CD4-positive, alpha-beta T cell (primary cell): ENCODE measurements around the gene ZNF697. TPM values are rescaled to one million over a fixed set of nuclear protein-coding genes. Genes with fewer than 3 reads are reported as not detected.

ENCODE experiments used
- ATAC-seq: fragments of 200-7000 bp; cut with Tn5 transposase; one replicate; pipeline ENCODE4 v1.10.0; 2022; ENCODE audit warnings: mild to moderate bottlenecking; ENCODE audit not compliant: poor library complexity
- CTCF ChIA-PET: fragments of 350-600 bp; sonication (Branson Sonifier 250); formaldehyde crosslinking; loops from one replicate; lab custom pipeline; 2021; ENCODE audit warnings: antibody characterized with exemption, inconsistent platforms; lab: Charles Lee
- POLR2A ChIA-PET: fragments of 350-600 bp; sonication (Branson Sonifier 250); formaldehyde crosslinking; loops from one replicate; lab custom pipeline; 2021; ENCODE audit warnings: antibody characterized with exemption, inconsistent platforms; lab: Charles Lee
- DNase-seq, 14 experiments: peaks; one replicate each; pipeline ENCODE4 v3.0.0-alpha.2; 2013 to 2020; ENCODE audit warnings: mixed read lengths in 2 of 14
- H3K27ac ChIP-seq, 2 donors: one replicate each; pipeline versions ENCODE4 v1.5.1 to v1.7.0; 2013; ENCODE audit warnings: low read length in 2 of 2, low read depth in 1 of 2, mild to moderate bottlenecking in 1 of 2
- H3K27me3 ChIP-seq, 2 experiments: 1 replicate in 1 of 2; 2 replicates in 1 of 2; pipeline versions ENCODE4 v1.6.1 to v1.7.0; 2013; ENCODE audit warnings: low read length in 2 of 2, control low read depth in 1 of 2, mild to moderate bottlenecking in 1 of 2, moderate library complexity in 1 of 2; ENCODE audit not compliant: insufficient read depth in 2 of 2, control insufficient read depth in 1 of 2
- H3K36me3 ChIP-seq: one replicate; pipeline ENCODE4 v1.6.1; 2013; ENCODE audit warnings: low read length, control low read depth; ENCODE audit not compliant: insufficient read depth
- H3K4me1 ChIP-seq: one replicate; pipeline ENCODE4 v1.6.1; 2013; ENCODE audit warnings: low read length, control low read depth; ENCODE audit not compliant: insufficient read depth
- H3K4me3 ChIP-seq: one replicate; pipeline ENCODE4 v1.5.1; 2013; ENCODE audit warnings: mild to moderate bottlenecking, low read length, moderate library complexity
- H3K9me3 ChIP-seq, 2 experiments: 1 replicate in 1 of 2; 2 replicates in 1 of 2; pipeline versions ENCODE4 v1.6.1 to v1.7.0; 2013; ENCODE audit warnings: low read length in 2 of 2, mild to moderate bottlenecking in 2 of 2, control low read depth in 1 of 2, moderate library complexity in 1 of 2; ENCODE audit not compliant: control insufficient read depth in 1 of 2, insufficient read depth in 1 of 2
- H3K27ac Mint-ChIP-seq: one replicate; pipeline ENCODE4 v1.8.0; 2020; ENCODE audit warnings: mixed read lengths
- H3K27me3 Mint-ChIP-seq: one replicate; pipeline ENCODE4 v1.8.0; 2021; ENCODE audit warnings: mixed read lengths
- H3K36me3 Mint-ChIP-seq: one replicate; pipeline ENCODE4 v1.8.0; 2021; ENCODE audit warnings: low read depth, mixed read lengths
- H3K4me1 Mint-ChIP-seq: one replicate; pipeline ENCODE4 v1.8.0; 2021; ENCODE audit warnings: low read depth, mixed read lengths
- H3K4me3 Mint-ChIP-seq: one replicate; pipeline ENCODE4 v1.8.0; 2020; ENCODE audit warnings: mild to moderate bottlenecking, mixed read lengths
- H3K9me3 Mint-ChIP-seq: one replicate; pipeline ENCODE4 v1.8.0; 2020; ENCODE audit warnings: mixed read lengths
- intact Hi-C, 2 experiments: fragments of 100-400 bp; cut with DNase I in 1 of 2; cut with micrococcal nuclease in 1 of 2; formaldehyde crosslinking; loops; one replicate each; pipeline versions ENCODE4 v1.15.1 to v1.9.0; 2023 to 2025; cut with DNase I, micrococcal nuclease
- total RNA-seq, 174 experiments: library from RNA in 2 of 174; stranded (reverse) in 2 of 174; gene quantifications; one replicate each; pipeline ENCODE4 v1.2.3 and lab custom pipeline; 2021 to 2026
- TF ChIP-seq, protein P1 (sequence below): fragments of 200-600 bp; IDR thresholded peaks from one replicate; pipeline ENCODE4 v1.8.0; 2022; ENCODE audit warnings: antibody characterized with exemption, mild to moderate bottlenecking

The ZNF697 gene
- total RNA-seq, 2 experiments from 2014 or later: 0.05 to 0.06 TPM

DNA sequence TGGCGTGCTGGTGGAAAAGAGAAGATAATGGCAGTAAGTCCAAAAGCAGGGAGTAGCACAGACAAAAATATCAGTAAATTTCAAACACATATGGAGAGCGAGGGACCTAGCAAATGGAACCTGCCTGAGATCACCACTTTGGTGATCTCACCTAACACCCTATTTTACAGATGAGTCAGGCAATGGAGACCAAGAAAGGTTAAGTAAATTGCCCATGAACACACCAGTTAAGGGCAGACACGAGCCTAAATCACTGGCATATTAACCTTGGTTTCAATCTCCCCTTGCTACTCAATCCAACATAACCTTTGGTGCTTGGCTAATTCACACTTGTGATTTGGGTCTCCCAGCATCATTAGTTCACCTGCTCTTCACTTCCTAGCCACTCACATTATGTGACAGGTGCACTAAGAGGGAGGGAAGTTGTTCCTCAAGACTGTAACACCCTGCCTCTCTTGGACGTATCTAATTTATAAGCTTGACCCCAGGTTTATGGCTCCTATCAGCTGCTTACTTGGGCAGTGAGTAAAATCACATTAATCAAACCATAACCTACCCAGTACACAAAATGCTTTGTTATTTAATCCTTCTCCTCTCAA is 11.5 kb downstream of the ZNF697 start:
- H3K4me3 ChIP-seq: no peak overlapping the region
- ChIA-PET POLR2A (no interaction called here), CTCF (no interaction called here)
- no peak overlapping the region for H3K27ac ChIP-seq
- H3K4me3 Mint-ChIP-seq: no peak overlapping the region
- H3K9me3 ChIP-seq: peaks cover 0 to 7% of the 10 kb centered on the region in 2 experiments
- DNase-seq (no peak), ATAC-seq (no peak)
- no peaks in the 10 kb centered on the region for H3K9me3 Mint-ChIP-seq
- intact Hi-C loops: no loop called here
- H3K27ac Mint-ChIP-seq: no peak overlapping the region
- H3K36me3 ChIP-seq: no peaks in the 10 kb centered on the region
- no peaks in the 10 kb centered on the region for H3K4me1 ChIP-seq
- peaks cover 47% of the 10 kb centered on the region for H3K27me3 Mint-ChIP-seq
- H3K36me3 Mint-ChIP-seq: no peaks in the 10 kb centered on the region
- TF ChIP-seq, protein P1, sequence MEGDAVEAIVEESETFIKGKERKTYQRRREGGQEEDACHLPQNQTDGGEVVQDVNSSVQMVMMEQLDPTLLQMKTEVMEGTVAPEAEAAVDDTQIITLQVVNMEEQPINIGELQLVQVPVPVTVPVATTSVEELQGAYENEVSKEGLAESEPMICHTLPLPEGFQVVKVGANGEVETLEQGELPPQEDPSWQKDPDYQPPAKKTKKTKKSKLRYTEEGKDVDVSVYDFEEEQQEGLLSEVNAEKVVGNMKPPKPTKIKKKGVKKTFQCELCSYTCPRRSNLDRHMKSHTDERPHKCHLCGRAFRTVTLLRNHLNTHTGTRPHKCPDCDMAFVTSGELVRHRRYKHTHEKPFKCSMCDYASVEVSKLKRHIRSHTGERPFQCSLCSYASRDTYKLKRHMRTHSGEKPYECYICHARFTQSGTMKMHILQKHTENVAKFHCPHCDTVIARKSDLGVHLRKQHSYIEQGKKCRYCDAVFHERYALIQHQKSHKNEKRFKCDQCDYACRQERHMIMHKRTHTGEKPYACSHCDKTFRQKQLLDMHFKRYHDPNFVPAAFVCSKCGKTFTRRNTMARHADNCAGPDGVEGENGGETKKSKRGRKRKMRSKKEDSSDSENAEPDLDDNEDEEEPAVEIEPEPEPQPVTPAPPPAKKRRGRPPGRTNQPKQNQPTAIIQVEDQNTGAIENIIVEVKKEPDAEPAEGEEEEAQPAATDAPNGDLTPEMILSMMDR: no peak
- H3K27me3 ChIP-seq: peaks cover 17% of the 10 kb centered on the region in 2 experiments
- H3K4me1 Mint-ChIP-seq: no peaks in the 10 kb centered on the region

DNA sequence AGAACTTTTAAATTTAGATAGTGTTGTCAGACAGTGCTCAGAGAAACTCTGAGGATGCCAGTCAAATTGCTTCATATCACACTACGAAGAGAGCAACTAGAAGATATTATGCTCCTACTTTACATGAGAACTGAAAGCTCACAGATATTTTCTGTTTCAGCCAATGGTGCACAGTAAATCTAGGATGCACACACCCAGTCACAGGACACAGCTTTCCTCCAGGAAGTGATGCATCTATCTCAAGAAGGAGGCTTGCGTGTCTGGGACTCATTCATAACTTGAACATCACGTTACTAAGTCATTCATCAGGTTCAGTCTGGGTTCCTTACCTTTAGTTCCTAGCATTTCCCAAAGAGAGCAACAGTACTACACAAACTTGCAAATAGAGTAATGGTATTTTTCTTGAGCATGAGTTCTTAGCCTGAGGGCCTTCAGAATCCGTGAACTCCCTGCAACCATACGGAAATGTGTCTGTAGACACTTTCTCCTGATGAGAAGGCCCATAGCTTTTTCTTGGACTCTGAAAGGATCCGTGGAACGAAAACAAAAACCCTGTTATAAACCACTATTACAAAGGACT is 12.2 kb downstream of the ZNF697 start:
- Mint-ChIP-seq H3K27me3 (peaks cover 50% of the 10 kb centered on the region), H3K4me1 (no peaks in the 10 kb centered on the region), H3K36me3 (no peaks in the 10 kb centered on the region), H3K27ac (no peak overlapping the region), H3K9me3 (no peaks in the 10 kb centered on the region), H3K4me3 (no peak overlapping the region)
- POLR2A ChIA-PET: no interaction called here
- no peak for DNase-seq
- Histone ChIP-seq H3K36me3 (no peaks in the 10 kb centered on the region), H3K27me3 (peaks cover 21 to 24% of the 10 kb centered on the region in 2 experiments), H3K27ac (no peak overlapping the region), H3K9me3 (peaks cover 0 to 13% of the 10 kb centered on the region in 2 experiments), H3K4me3 (no peak overlapping the region), H3K4me1 (no peaks in the 10 kb centered on the region)
- intact Hi-C loops: no loop called here
- CTCF ChIA-PET: no interaction called here
- TF ChIP-seq, protein P1: no peak
- no peak for ATAC-seq

DNA sequence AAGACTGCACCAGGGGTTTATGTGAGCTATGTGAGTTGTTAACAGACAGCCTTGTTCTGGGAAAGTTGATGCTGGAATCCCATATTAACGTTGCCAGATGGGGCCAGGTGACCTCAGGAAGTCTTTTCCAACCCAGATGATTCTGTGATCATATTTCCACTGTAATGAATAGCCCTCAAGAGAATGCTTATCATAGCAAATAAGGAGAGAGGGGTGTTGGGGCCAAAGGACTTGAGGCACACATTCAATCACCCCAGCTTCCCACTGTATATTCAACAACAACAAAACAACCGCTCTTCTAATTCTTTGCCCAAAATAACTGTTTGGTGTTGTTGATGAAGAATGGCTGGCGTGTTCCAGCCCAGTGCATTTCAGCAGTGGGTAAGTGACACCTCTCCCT is 14.1 kb downstream of the ZNF697 start:
- peaks cover 63% of the 10 kb centered on the region for H3K27me3 Mint-ChIP-seq
- intact Hi-C loops: no loop called here
- ATAC-seq: no peak
- H3K27ac Mint-ChIP-seq: no peak overlapping the region
- Histone ChIP-seq H3K4me3 (no peak overlapping the region), H3K9me3 (peaks cover 0 to 14% of the 10 kb centered on the region in 2 experiments), H3K27me3 (peaks cover 31 to 42% of the 10 kb centered on the region in 2 experiments), H3K36me3 (no peaks in the 10 kb centered on the region), H3K4me1 (no peaks in the 10 kb centered on the region), H3K27ac (no peak overlapping the region)
- ChIA-PET POLR2A (no interaction called here), CTCF (no interaction called here)
- no peaks in the 10 kb centered on the region for H3K4me1 Mint-ChIP-seq
- TF ChIP-seq, protein P1: no peak
- no peaks in the 10 kb centered on the region for H3K9me3 Mint-ChIP-seq
- H3K36me3 Mint-ChIP-seq: no peaks in the 10 kb centered on the region
- H3K4me3 Mint-ChIP-seq: no peak overlapping the region
- no peak for DNase-seq
